Measurements from ENCODE around the gene RIC1.

DNA sequence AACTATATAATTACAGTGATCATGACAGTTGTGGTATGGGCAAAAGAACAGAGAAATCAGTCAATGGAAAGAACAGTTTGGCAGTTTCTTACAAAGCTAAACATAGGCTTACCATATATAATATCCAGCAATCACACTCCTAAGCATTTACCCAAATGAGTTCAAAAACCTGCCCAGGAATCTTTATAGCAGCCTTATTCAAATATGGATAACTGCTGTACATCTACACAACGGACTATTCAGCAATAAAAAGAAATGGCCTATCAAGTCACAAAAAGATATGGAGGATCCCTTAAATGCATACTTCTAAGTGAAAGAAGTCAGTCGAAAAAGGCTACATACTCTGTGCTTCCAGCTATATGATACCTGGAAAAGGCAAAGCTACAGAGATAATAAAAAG is 167.4 kb downstream of the RIC1 start:
- no peak for TF ChIP-seq POLR2AphosphoS5 (IDR thresholded peaks at IDR 0.05)
- no peak for TF ChIP-seq POLR2A (IDR thresholded peaks at IDR 0.05)

Measured in prostate gland (tissue), 1 donor.